ENCODE measurements around the gene NCAPD2.

Gene NCAPD2

DNA sequence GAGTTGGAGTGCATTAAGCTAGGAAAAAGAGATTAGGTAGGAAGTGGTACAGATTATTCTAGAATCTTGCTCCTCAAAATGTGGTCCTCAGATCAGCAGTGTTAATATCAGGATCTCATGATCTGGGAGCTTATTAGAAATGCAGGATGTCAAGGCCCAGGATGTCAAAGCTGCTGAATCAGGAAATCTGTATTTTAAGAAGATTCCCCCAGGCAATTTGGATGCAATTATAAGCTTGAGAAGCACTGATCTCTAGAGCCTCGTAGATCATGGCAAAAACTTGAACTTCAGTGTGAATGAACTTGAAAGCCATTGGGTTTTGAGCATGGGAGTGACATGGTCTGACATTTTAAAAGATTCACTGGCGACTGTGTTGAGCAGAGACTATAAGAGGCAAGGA is 6.6 kb downstream of the NCAPD2 start:
- no peak for DNase-seq

DNA sequence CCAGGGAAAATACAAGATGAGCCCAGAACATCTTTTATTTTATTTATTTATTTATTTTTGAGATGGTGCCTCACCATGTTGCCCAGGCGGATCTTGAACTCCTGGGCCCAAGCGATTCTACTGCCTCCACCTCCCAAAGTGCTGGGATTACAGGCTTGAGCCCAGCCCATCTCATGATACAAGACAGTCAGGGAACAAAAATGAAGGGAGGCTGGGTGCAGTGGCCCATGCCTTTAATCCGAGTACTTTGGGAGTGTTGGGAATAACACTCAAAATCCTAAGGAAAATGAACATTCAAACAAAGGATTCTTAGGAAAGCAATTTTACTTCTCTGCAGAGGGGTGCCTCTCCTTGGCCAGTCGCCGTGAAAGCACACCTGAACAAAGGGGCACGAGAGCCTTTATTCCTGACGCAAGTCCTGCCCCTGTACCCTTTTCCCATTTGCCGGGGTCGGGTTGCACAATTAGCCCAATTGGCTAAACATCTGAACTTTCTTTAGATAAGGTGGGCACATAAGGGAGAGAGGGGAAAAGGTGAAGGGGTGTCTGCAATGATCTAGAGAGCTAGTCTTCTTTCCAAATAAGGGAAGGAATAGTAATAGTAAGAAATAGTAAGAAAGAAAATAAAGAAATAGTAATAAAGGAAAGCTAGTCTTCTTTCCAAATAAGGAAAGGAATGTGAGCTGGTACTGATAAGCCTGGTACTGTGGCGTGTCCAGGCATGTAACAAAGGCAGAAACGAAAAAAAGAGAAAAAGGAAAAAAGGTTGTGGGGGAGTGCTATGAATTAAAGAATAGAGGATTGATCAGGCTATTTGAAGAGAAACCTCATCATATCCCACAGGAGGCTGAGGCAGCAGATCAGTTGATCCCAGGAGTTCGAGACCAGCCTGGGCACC is 13.4 kb downstream of the NCAPD2 start:
- DNase-seq, result no peak

DNA sequence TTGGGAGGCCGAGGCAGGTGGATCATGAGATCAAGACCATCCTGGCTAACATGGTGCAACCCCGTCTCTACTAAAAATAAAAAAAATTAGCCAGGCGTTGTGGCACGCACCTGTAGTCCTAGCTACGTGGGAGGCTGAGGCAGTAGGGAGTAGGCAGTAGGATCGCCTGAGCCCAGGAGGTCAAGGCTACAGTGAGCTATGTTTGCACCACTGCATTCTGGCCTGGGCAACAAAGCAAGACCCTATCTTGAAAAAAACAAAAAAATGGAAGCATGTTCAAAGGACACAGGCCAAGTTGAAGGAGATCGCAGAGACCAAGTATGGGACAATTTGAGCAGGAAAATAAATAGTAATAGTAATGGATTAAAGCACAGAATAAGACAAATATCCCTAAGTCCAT is 14.2 kb downstream of the NCAPD2 start:
- no peak for DNase-seq

DNA sequence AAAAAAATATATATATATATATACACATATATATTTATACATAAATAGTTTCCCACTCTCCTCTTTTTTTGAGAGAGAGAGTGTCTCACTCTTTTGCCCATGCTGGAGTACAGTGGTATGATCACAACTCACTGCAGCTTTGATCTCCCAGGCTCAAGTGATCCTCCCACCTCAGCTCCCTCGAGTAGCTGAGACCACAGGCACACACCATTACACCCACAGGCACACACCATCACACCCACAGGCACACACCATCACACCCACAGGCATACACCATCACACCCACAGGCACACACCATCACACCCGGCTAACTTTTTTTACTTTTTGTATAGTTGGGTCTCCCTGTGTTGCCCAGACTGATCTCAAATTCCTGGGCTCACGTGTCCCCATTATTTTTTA is 26.3 kb downstream of the NCAPD2 start:
- DNase-seq, result no peak

DNA sequence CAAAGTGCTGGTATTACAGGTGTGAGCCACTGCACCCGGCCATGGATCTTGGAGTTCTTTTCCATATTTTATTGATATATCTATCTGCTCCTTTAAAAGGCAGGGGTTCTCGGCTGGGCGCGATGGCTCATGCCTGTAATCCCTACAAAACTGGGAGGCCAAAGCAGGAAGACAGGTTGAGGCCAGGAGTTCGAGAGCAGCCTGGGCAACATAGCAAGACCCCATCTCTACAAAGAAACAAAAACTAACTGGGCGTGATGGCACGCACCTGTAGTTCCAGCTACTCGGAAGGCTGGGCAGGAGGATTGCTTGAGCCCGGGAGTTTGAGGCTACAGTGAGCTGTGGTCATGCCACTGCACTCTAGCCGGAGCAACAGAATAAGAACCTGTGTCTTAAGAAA is 28.3 kb downstream of the NCAPD2 start:
- no peak for DNase-seq

DNA sequence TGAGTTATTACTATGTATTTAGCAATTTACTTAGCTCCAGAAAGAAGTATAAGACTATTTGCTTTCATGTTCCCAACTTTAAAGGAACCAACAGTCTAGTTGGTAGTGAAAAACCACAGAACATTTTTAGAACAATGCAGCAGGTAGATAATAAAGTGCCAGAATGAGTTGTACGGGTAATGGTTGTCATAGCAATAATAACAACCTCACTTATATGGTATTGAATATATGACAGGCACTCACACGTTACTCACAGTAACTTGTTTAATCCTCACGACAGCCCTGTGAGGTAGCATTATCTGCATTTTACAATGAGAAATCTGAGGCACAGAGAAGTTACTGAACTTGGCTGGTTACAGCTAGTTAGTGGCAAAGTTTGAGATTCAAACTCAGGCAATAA is 29.8 kb downstream of the NCAPD2 start:
- DNase-seq, result no peak

DNA sequence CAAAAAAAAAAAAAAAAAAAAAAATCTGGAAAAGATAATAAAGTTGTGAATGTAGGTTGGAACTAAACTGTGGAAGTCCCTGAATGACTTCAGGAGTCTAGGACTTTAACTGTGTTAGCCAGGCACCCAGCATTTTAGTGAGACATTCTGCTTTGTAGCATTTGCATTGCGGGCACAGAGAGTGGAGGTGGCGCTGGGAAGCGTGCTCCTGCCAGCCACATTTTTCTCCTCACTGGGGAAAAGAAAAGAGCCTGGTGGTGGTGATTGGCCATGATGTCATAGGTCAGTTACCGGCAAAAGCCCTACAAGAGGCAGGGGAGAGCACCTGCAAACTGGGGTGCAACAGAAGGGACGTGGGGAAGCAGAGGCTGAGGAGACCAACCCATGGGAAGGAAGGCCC is 30.7 kb downstream of the NCAPD2 start:
- no peak for DNase-seq

DNA sequence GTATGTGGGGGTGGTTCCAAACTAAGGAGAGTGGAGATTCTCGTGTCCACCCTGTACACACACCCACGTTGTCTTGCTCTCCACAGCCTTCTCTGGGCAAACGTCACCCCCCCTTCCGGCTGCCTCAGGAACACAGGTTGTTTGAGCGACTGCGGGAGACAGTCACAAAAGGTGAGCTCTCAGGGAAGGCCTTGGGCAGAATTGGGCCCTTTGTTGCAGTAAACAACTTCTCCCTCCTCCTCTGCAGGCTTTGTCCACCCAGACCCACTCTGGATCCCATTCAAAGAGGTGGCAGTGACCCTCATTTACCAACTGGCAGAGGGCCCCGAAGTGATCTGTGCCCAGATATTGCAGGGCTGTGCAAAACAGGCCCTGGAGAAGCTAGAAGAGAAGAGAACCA is 32.3 kb downstream of the NCAPD2 start:
- no peak for DNase-seq

DNA sequence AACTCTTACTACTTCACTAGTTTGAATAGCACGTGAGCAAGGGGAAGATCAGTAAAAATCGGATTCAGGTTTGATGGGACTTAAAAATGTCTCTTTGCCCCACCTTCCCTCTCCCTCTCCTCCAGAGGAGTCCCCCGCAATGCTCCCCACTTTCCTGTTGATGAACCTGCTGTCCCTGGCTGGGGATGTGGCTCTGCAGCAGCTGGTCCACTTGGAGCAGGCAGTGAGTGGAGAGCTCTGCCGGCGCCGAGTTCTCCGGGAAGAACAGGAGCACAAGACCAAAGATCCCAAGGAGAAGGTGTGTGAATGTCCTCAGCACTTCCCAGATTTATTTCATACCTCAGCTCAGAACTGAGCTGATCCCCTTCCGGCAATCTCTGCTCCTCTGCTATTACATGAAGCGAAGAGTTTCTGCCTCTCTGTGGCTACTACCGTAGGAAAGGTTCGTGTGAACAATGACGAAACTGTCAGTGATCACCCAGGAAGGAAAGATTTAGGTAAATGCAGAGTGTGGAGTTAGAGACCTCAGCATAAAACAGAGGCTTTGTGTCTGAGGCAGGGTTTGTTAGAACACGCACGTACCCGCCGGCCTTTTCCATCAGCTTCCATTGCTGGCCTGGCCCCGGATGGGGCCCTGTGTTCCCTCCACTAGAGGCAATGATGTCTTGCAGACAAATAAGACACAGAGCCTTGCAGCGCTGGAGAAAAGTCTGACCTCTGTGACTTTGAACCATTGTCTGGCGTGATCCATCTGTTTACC is 33.0 kb downstream of the NCAPD2 start:
- DNase-seq, result no peak

DNA sequence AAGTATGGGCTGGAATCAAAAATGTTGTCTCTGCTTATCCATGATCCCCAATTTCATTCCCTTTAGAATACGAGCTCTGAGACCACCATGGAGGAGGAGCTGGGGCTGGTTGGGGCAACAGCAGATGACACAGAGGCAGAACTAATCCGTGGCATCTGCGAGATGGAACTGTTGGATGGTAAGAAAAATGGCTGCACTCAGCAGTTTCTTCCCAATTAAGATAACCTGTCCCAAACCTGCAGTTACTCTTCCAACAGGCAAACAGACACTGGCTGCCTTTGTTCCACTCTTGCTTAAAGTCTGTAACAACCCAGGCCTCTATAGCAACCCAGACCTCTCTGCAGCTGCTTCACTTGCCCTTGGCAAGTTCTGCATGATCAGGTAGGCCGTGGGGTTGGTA is 33.8 kb downstream of the NCAPD2 start:
- DNase-seq, result no peak

DNA sequence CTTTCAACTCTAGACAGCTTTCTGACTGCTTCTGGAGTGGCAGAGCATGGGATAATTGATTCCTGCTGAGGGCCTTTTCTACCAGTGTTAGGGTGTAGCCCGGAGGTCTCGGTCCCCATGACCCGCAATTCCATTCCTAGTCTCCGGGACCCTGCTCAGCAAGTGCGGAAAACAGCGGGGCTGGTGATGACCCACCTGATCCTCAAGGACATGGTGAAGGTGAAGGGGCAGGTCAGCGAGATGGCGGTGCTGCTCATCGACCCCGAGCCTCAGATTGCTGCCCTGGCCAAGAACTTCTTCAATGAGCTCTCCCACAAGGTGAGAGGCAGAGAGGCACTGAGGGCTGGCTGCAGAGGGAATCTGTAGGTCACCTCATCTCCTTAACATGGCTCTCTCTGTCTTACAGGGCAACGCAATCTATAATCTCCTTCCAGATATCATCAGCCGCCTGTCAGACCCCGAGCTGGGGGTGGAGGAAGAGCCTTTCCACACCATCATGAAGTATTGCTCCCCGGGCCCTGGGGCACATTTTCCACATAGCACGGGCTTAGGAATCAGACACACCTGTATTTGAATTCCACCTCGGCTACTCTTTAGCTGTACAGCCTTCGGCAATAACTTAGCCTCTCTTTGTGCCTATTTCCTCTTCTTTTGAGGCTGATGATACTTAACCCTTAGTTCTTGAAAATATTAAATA is 34.8 kb downstream of the NCAPD2 start:
- DNase-seq, result no peak

DNA sequence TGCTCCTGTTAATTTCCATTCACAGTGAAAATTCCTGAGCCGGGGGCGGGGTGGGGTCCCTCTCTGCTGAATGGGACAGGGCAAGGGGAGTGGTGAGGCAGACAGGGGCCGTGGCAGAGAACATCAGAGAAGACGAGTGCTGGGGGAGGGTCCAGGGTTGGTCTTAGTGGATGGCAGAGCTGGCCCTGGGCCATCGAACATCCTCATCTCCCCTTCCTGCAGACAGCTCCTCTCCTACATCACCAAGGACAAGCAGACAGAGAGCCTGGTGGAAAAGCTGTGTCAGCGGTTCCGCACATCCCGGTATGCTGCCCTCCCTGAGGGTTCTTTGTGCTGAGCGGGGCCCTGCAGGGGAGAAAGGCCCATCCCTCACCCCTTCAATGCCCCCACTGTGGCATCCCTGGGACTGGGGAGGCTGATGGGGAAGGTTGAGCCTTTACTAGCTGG is 35.4 kb downstream of the NCAPD2 start:
- no peak for DNase-seq

DNA sequence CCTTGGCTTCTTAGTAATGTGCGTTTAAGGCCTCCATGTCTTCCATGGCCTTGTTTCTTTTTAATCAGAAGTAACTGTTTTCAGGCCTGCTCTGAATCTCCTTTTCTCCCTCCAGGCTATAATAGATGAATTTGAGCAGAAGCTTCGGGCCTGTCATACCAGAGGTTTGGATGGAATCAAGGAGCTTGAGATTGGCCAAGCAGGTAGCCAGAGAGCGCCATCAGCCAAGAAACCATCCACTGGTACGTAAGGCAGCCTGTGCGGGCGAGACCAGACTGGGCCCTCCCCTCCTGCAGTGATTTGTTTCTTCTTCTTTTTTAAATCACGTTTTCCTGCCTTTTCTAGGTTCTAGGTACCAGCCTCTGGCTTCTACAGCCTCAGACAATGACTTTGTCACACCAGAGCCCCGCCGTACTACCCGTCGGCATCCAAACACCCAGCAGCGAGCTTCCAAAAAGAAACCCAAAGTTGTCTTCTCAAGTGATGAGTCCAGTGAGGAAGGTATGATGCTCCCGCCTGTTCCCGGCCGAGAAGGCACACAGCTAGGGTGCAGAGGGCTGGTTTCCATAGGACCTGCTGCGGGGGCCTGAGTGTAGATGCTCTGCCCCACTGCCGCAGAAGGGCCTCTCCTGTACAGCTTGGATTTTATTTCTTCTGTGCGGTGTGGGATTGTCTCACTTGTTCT is 36.8 kb downstream of the NCAPD2 start:
- no peak for DNase-seq

DNA sequence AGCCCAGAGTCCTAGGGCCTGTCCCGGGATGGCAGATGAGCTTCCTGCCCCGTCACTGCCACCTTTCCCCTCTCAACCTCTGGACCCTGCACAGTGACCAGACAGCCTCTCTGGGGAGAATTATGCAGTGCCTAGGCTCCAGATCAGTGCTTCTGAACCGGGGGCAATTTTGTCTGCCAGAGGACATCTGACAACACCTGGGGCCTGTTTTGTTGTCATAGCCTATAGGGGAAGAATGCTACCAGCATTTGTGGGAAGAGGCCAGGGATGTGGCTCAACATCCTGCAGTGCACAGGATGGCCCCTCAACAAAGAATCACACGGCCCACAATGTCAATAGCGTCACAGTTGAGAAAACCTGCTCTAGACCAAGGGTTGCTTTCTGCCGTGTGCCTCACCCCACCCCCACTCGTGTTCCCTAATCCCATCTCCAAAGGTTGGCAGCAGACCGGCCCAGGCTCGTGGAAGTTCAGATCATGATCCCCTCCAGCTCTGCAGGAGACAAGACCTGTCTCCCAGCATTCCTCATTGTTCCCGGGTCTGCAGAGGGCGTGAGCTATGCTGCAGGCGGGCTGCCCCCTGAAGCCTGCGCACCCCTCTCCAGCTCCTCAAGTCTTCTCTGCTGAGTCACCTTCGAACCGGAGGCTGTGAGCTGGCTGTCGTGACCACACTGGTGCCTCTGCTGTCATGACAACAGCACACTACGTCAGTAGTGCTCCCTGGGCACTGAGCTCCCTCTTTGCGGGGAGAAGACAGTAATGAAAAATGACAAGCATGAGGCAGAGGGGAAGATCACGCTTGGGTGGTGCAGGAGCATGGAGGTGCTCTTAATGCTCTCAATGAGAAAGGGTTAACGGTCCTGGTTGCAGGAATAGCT is 38.4 kb downstream of the NCAPD2 start:
- DNase-seq, result peak; percentile 60

DNA sequence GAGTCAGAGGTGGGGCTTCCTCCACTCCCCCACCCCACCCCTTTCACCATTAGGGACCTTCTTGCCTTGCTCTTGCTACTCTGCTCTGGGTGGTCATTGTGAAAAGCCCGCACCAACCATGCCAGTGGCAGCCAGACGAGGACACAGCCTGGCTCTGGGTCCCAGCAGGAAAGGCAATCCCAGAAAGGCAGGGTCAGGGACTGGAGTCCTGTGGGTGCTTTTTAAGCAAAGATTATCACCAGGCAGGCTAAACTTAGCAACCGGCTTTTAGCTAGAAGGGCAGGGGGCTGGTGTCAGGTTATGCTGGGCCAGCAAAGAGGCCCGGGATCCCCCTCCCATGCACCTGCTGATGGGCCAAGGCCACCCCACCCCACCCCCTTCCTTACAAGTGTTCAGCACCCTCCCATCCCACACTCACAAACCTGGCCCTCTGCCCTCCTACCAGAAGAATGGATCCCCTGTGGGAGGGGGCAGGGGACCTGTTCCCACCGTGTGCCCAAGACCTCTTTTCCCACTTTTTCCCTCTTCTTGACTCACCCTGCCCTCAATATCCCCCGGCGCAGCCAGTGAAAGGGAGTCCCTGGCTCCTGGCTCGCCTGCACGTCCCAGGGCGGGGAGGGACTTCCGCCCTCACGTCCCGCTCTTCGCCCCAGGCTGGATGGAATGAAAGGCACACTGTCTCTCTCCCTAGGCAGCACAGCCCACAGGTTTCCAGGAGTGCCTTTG is 39.2 kb downstream of the NCAPD2 start:
- DNase-seq, result peak; percentile 30

DNA sequence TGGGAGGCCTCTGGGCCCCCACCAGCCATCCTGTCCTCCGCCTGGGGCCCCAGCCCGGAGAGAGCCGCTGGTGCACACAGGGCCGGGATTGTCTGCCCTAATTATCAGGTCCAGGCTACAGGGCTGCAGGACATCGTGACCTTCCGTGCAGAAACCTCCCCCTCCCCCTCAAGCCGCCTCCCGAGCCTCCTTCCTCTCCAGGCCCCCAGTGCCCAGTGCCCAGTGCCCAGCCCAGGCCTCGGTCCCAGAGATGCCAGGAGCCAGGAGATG is 39.7 kb downstream of the NCAPD2 start:
- DNase-seq, result no peak

DNA sequence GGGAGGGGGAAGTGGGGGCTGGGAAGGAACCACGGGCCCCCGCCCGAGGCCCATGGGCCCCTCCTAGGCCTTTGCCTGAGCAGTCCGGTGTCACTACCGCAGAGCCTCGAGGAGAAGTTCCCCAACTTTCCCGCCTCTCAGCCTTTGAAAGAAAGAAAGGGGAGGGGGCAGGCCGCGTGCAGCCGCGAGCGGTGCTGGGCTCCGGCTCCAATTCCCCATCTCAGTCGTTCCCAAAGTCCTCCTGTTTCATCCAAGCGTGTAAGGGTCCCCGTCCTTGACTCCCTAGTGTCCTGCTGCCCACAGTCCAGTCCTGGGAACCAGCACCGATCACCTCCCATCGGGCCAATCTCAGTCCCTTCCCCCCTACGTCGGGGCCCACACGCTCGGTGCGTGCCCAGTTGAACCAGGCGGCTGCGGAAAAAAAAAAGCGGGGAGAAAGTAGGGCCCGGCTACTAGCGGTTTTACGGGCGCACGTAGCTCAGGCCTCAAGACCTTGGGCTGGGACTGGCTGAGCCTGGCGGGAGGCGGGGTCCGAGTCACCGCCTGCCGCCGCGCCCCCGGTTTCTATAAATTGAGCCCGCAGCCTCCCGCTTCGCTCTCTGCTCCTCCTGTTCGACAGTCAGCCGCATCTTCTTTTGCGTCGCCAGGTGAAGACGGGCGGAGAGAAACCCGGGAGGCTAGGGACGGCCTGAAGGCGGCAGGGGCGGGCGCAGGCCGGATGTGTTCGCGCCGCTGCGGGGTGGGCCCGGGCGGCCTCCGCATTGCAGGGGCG is 40.2 kb downstream of the NCAPD2 start, which contains the start of gene GAPDH:
Gene GAPDH (plus strand): TSS at position 595 of the 772 bp plus-strand sequence. CDS start 316 bp downstream, outside the sequence.
- peak; percentile 81 for DNase-seq

DNA sequence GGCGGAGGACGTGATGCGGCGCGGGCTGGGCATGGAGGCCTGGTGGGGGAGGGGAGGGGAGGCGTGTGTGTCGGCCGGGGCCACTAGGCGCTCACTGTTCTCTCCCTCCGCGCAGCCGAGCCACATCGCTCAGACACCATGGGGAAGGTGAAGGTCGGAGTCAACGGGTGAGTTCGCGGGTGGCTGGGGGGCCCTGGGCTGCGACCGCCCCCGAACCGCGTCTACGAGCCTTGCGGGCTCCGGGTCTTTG is 40.7 kb downstream of the NCAPD2 start:
- DNase-seq, result no peak

DNA sequence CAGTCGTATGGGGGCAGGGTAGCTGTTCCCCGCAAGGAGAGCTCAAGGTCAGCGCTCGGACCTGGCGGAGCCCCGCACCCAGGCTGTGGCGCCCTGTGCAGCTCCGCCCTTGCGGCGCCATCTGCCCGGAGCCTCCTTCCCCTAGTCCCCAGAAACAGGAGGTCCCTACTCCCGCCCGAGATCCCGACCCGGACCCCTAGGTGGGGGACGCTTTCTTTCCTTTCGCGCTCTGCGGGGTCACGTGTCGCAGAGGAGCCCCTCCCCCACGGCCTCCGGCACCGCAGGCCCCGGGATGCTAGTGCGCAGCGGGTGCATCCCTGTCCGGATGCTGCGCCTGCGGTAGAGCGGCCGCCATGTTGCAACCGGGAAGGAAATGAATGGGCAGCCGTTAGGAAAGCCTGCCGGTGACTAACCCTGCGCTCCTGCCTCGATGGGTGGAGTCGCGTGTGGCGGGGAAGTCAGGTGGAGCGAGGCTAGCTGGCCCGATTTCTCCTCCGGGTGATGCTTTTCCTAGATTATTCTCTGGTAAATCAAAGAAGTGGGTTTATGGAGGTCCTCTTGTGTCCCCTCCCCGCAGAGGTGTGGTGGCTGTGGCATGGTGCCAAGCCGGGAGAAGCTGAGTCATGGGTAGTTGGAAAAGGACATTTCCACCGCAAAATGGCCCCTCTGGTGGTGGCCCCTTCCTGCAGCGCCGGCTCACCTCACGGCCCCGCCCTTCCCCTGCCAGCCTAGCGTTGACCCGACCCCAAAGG is 41.2 kb downstream of the NCAPD2 start:
- DNase-seq, result peak; percentile 10

DNA sequence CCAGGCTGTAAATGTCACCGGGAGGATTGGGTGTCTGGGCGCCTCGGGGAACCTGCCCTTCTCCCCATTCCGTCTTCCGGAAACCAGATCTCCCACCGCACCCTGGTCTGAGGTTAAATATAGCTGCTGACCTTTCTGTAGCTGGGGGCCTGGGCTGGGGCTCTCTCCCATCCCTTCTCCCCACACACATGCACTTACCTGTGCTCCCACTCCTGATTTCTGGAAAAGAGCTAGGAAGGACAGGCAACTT is 41.7 kb downstream of the NCAPD2 start:
- no peak for DNase-seq

All from NCI-H510A (cell line).